MCF 10A (cell line): ENCODE measurements around the gene TCEA2. TPM values are rescaled to one million over a fixed set of nuclear protein-coding genes. Genes with fewer than 3 reads are reported as not detected.

ENCODE experiments used
- BruUV-seq: library from RNA; stranded (reverse); fragments of 400-500 nt; replicated peaks from 2 replicates; lab custom pipeline; 2021; lab: Mats Ljungman, UMichigan
- CTCF ChIA-PET: fragments of 300-600 bp; sonication (Branson Sonifier 250); formaldehyde crosslinking; extraction: SDS; loops from one replicate; lab custom pipeline; 2021; ENCODE audit warnings: antibody characterized with exemption, inconsistent platforms; lab: Yijun Ruan, JAX
- POLR2A ChIA-PET: fragments of 300-600, 350-650 bp; sonication (Branson Sonifier 250); formaldehyde crosslinking; extraction: SDS; loops from one replicate; lab custom pipeline; 2020; ENCODE audit warnings: antibody characterized with exemption, inconsistent platforms; lab: Yijun Ruan, JAX
- DNase-seq: peaks from one replicate; pipeline ENCODE4 v3.0.0-alpha.2; 2018; ENCODE audit not compliant: unreplicated experiment
- H3K27ac Mint-ChIP-seq: one replicate; pipeline ENCODE4 v1.8.0; 2022; ENCODE audit warnings: mild to moderate bottlenecking, low read depth, mixed read lengths; ENCODE audit not compliant: unreplicated experiment
- H3K27me3 Mint-ChIP-seq: one replicate; pipeline ENCODE4 v1.8.0; 2022; ENCODE audit warnings: mixed read lengths; ENCODE audit not compliant: insufficient read depth, unreplicated experiment
- H3K36me3 Mint-ChIP-seq: one replicate; pipeline ENCODE4 v1.8.0; 2022; ENCODE audit warnings: mild to moderate bottlenecking, moderate library complexity, mixed read lengths; ENCODE audit not compliant: insufficient read depth, unreplicated experiment
- H3K4me1 Mint-ChIP-seq: one replicate; pipeline ENCODE4 v1.8.0; 2022; ENCODE audit warnings: mixed read lengths; ENCODE audit not compliant: insufficient read depth, unreplicated experiment
- H3K4me3 Mint-ChIP-seq: one replicate; pipeline ENCODE4 v1.8.0; 2022; ENCODE audit warnings: mild to moderate bottlenecking, moderate library complexity, mixed read lengths; ENCODE audit not compliant: unreplicated experiment
- H3K9me3 Mint-ChIP-seq: one replicate; pipeline ENCODE4 v1.8.0; 2022; ENCODE audit warnings: mixed read lengths; ENCODE audit not compliant: unreplicated experiment
- CTCF ChIP-seq: fragments of 200-600 bp; IDR thresholded peaks from one replicate; pipeline ENCODE4 v1.8.0; 2022; ENCODE audit warnings: antibody characterized with exemption, mild to moderate bottlenecking; ENCODE audit not compliant: unreplicated experiment
- intact Hi-C: fragments of 100-400 bp; cut with micrococcal nuclease; formaldehyde crosslinking; loops from 2 replicates; pipeline ENCODE4 v1.14.1; 2022
- total RNA-seq: library from RNA; stranded (reverse); gene quantifications from 2 replicates; pipeline ENCODE4 v1.2.3, GENCODE V29; 2022

Gene TCEA2
- total RNA-seq, 1 experiment from 2014 or later, result 30.8 TPM

DNA sequence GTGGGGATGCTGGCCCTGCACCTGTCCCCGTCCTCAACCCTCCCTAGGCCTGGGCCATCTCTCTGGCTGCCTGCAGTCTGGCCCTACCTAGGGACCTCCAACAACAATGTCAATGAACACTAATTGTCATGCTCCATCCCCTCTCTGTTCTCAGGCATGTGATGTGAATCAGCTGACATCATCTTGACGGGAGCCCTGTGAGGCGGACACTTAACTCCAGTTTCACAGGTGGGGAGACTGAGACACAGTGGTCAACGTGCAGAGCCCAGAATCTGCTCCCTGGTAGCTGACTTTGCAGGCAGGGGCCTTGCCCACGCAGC, 762 bp upstream of the TCEA2 start:
- H3K36me3 Mint-ChIP-seq, result no peaks in the 10 kb centered on the region
- H3K4me1 Mint-ChIP-seq, result peaks cover 39% of the 10 kb centered on the region
- no peak for TF ChIP-seq CTCF
- no peaks in the 10 kb centered on the region for H3K27me3 Mint-ChIP-seq
- no peaks in the 10 kb centered on the region for H3K9me3 Mint-ChIP-seq
- DNase-seq, result no peak
- peak overlapping the region; percentile 88 for H3K4me3 Mint-ChIP-seq
- peak overlapping the region; percentile 89 for H3K27ac Mint-ChIP-seq
- ChIA-PET CTCF (interaction anchor here (0.7 to 13.7 kb wide), 5 partner anchors 8 to 81 kb away, joined by 3 to 284 read pairs (median 7); partner anchors contain the start of genes C20orf204 and PRPF6), POLR2A (interaction anchor here (0.6 to 3.1 kb wide), 23 partner anchors 9 to 404 kb away, joined by 3 to 34 read pairs (median 6); partner anchors contain the start of genes ARFRP1, OPRL1, PCMTD2 and PRPF6)
- BruUV-seq, result TSS peak; percentile 92
- intact Hi-C loops, result loop anchor here (5.0 kb wide), 1 partner anchor 80 kb away; the partner anchor contains the start of gene PRPF6

GRCh38 chr20:64063389-64064144, 569 bp downstream of the TCEA2 start:
- H3K27ac Mint-ChIP-seq, result peak overlapping the region; percentile 68
- TF ChIP-seq CTCF, result no peak
- no peaks in the 10 kb centered on the region for H3K36me3 Mint-ChIP-seq
- POLR2A ChIA-PET, result interaction anchor here (0.6 to 3.1 kb wide), 26 partner anchors 9 to 542 kb away, joined by 3 to 34 read pairs (median 5); partner anchors contain the start of genes PCMTD2, PRPF6, RGS19 and RTEL1
- TSS peak; percentile 81 for BruUV-seq
- no peak for DNase-seq
- H3K27me3 Mint-ChIP-seq, result no peaks in the 10 kb centered on the region
- intact Hi-C loops, result loop anchor here (5.0 kb wide), 1 partner anchor 81 kb away; the partner anchor contains the start of gene PRPF6
- H3K4me1 Mint-ChIP-seq, result peaks cover 36% of the 10 kb centered on the region
- CTCF ChIA-PET, result interaction anchor here (1.6 to 13.7 kb wide), 4 partner anchors 18 to 82 kb away, joined by 6 to 284 read pairs (median 12); partner anchors contain the start of genes C20orf204 and PRPF6
- H3K9me3 Mint-ChIP-seq, result no peaks in the 10 kb centered on the region
- peak overlapping the region; percentile 88 for H3K4me3 Mint-ChIP-seq

DNA sequence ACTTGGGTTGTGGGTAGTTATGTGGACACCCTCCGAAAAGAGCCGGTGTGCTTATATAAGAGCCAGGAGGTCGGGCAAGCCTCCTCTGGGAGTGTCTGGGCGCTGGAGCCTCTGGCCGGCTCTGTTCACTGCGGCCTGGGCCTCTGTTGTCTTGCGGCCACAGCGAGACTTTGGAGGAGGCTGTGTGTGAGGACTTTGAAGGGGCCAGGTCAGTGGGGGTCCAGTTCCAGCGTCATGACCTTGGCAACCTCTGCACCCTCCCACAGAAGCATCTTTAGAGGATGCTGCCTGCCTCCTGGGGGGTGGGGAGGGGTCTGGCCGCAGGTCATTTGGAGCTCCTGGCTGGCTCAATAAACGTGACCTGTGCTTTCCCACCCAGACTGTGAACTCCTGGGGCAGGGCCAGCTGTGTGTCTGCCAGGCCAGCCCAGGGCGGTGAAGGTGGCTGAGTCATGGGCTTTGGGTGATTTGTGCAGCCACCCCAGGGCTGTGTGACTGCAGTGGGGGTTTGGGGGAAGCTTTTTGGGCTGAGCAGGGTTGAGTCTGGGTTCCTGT, 1.2 kb downstream of the TCEA2 start:
- BruUV-seq, result no TSS peak
- peak overlapping the region; percentile 68 for H3K27ac Mint-ChIP-seq
- POLR2A ChIA-PET, result interaction anchor here (0.7 to 2.0 kb wide), 11 partner anchors 12 to 543 kb away, joined by 3 to 11 read pairs (median 3); partner anchors contain the start of genes OPRL1, PRPF6, RGS19 and SAMD10
- TF ChIP-seq CTCF, result no peak
- peak overlapping the region; percentile 88 for H3K4me3 Mint-ChIP-seq
- H3K27me3 Mint-ChIP-seq, result no peaks in the 10 kb centered on the region
- no peaks in the 10 kb centered on the region for H3K36me3 Mint-ChIP-seq
- no peaks in the 10 kb centered on the region for H3K9me3 Mint-ChIP-seq
- CTCF ChIA-PET, result interaction anchor here (0.7 to 1.9 kb wide), 4 partner anchors 18 to 57 kb away, joined by 3 to 14 read pairs (median 5); no protein-coding TSS in a partner anchor
- DNase-seq, result peak; percentile 72
- H3K4me1 Mint-ChIP-seq, result peaks cover 36% of the 10 kb centered on the region
- intact Hi-C loops, result loop anchor here (5.0 kb wide), 1 partner anchor 82 kb away; the partner anchor contains the start of gene PRPF6
